MM.1S (cell line): ENCODE measurements around the gene CLCN4.

Experiments
- DNase-seq: peaks from one replicate; pipeline ENCODE4 v3.0.0-alpha.2; 2015
- H2AFZ ChIP-seq: fragments of 300-600 bp; sonication (generic); 2 replicates; pipeline ENCODE4 v1.6.0; 2016; ENCODE audit warnings: antibody characterized with exemption, low read length
- H3F3A ChIP-seq: fragments of 300-600 bp; sonication (generic); 2 replicates; pipeline ENCODE4 v1.6.1; 2016; ENCODE audit warnings: mild to moderate bottlenecking, antibody characterized with exemption, low read length, moderate library complexity, mixed read lengths; ENCODE audit not compliant: insufficient read depth
- H3K27ac ChIP-seq: fragments of 300-600 bp; sonication (generic); 2 replicates; pipeline ENCODE4 v1.5.1; 2016; ENCODE audit warnings: mild to moderate bottlenecking, low read length
- H3K27me3 ChIP-seq: fragments of 300-600 bp; sonication (generic); replicated peaks from 2 replicates; pipeline ENCODE4 v1.6.0; 2016; ENCODE audit warnings: low read length; ENCODE audit not compliant: insufficient read depth
- H3K36me3 ChIP-seq: fragments of 300-600 bp; sonication (generic); replicated peaks from 2 replicates; pipeline ENCODE4 v1.6.1; 2016; ENCODE audit warnings: mild to moderate bottlenecking, low read length, mixed read lengths; ENCODE audit not compliant: insufficient read depth
- H3K4me1 ChIP-seq: fragments of 300-600 bp; sonication (generic); 2 replicates; pipeline ENCODE4 v1.6.1; 2016; ENCODE audit warnings: low read length, mixed read lengths
- H3K4me2 ChIP-seq: fragments of 300-600 bp; sonication (generic); 2 replicates; pipeline ENCODE4 v1.6.0; 2016; ENCODE audit warnings: low read depth, low read length
- H3K4me3 ChIP-seq: fragments of 300-600 bp; sonication (generic); 2 replicates; pipeline ENCODE4 v1.5.1; 2016; ENCODE audit warnings: low read length, mixed read lengths
- H3K79me2 ChIP-seq: fragments of 300-600 bp; sonication (generic); 2 replicates; pipeline ENCODE4 v1.6.1; 2016; ENCODE audit warnings: mixed run types, low read length, mixed read lengths
- H3K9ac ChIP-seq: fragments of 300-600 bp; sonication (generic); 2 replicates; pipeline ENCODE4 v1.6.1; 2016; ENCODE audit warnings: low read length, mixed read lengths
- H3K9me2 ChIP-seq: fragments of 300-600 bp; sonication (generic); replicated peaks from 2 replicates; pipeline ENCODE4 v1.6.1; 2016; ENCODE audit warnings: mild to moderate bottlenecking, low read length, mixed read lengths; ENCODE audit not compliant: insufficient read depth
- H3K9me3 ChIP-seq: fragments of 300-600 bp; sonication (generic); replicated peaks from 2 replicates; pipeline ENCODE4 v1.6.1; 2016; ENCODE audit warnings: mild to moderate bottlenecking, low read length, mixed read lengths; ENCODE audit not compliant: insufficient read depth
- H4K20me1 ChIP-seq: fragments of 300-600 bp; sonication (generic); 2 replicates; pipeline ENCODE4 v1.6.1; 2016; ENCODE audit warnings: mild to moderate bottlenecking, low read length, moderate library complexity, mixed read lengths; ENCODE audit not compliant: insufficient read depth
- EZH2 ChIP-seq: fragments of 300-600 bp; sonication (generic); optimal IDR thresholded peaks from 2 replicates; pipeline ENCODE3; 2017; ENCODE audit warnings: low read depth, mild to moderate bottlenecking, antibody characterized with exemption, low read length, mixed read lengths
- EZH2phosphoT487 ChIP-seq: fragments of 300-600 bp; sonication (generic); IDR thresholded peaks from 2 replicates; pipeline ENCODE4 v1.6.1; 2018; ENCODE audit warnings: antibody characterized with exemption, low read length
- TF ChIP-seq, protein P1 (sequence below): fragments of 300-600 bp; sonication (generic); IDR thresholded peaks from 2 replicates; pipeline ENCODE4 v1.5.1; 2016; ENCODE audit warnings: antibody characterized with exemption, low read length, mixed read lengths

Gene CLCN4

DNA sequence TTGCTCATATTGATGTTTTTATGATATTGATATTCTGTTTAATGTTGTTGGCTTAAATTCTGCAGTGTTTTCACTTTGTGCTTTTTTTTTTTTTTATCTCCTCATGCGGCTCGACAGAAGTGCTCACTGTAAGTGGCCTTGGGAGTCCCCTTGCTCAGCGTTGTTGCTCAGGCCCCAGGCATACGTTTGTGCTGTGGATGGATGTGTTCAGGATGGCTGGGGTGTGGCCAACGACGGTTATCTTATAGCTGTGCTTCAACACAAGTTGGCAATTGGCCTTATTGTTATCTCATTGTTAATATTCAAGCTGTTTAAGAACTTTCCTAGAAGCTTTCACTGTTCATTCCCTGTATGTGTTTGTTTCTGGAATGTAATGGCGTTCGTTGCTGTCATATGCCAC is 36.4 kb upstream of the CLCN4 start:
- peak overlapping the region; percentile 99; the same call in 1 of the 2 replicates for H3K27ac ChIP-seq
- H3K4me1 ChIP-seq = peaks cover 48% of the 10 kb centered on the region
- H4K20me1 ChIP-seq = no peaks in the 10 kb centered on the region
- H3K4me2 ChIP-seq = no peak overlapping the region; the same call in 1 of the 2 replicates
- H3K9me3 ChIP-seq = no peaks in the 10 kb centered on the region
- no peak for TF ChIP-seq EZH2
- TF ChIP-seq, protein P1, sequence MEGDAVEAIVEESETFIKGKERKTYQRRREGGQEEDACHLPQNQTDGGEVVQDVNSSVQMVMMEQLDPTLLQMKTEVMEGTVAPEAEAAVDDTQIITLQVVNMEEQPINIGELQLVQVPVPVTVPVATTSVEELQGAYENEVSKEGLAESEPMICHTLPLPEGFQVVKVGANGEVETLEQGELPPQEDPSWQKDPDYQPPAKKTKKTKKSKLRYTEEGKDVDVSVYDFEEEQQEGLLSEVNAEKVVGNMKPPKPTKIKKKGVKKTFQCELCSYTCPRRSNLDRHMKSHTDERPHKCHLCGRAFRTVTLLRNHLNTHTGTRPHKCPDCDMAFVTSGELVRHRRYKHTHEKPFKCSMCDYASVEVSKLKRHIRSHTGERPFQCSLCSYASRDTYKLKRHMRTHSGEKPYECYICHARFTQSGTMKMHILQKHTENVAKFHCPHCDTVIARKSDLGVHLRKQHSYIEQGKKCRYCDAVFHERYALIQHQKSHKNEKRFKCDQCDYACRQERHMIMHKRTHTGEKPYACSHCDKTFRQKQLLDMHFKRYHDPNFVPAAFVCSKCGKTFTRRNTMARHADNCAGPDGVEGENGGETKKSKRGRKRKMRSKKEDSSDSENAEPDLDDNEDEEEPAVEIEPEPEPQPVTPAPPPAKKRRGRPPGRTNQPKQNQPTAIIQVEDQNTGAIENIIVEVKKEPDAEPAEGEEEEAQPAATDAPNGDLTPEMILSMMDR = no peak
- TF ChIP-seq EZH2phosphoT487 = no peak
- peaks cover 43% of the 10 kb centered on the region for H3K79me2 ChIP-seq
- H3K9ac ChIP-seq = no peak overlapping the region; the same call in 1 of the 2 replicates
- DNase-seq = no peak
- peaks cover 19% of the 10 kb centered on the region for H3F3A ChIP-seq
- 0 out of 2 replicates have a peak, but pooled peaks cover 4% of the 10 kb centered on the region for H3K36me3 ChIP-seq
- no peaks in the 10 kb centered on the region for H3K27me3 ChIP-seq
- H3K4me3 ChIP-seq = no peak overlapping the region
- H2AFZ ChIP-seq = no peak overlapping the region
- no peaks in the 10 kb centered on the region for H3K9me2 ChIP-seq

DNA sequence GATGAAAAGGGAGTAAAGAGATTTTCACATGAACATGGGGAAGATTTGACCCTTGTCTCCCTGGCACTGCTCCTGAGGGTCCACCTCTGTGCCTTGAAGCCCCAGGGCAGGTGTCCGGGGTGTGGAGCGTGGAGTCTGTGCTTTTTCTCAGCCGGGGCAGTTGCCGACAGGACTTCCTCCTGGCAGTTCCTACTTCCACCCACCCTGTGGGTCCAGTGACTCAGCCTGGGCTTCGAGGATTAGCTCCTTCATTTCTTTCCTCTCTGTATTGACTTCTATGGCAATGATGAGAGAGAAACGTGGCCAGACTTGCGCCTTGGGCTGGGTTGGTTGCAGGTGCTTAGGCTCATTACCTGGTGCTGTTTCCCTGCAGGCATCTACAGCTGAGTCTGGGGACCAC is 35.9 kb upstream of the CLCN4 start:
- Histone ChIP-seq H3K4me2 (peak overlapping the region; percentile 70; the same call in 1 of the 2 replicates), H3K4me3 (no peak overlapping the region), H3F3A (peaks cover 19% of the 10 kb centered on the region), H3K4me1 (peaks cover 48% of the 10 kb centered on the region), H3K27ac (peak overlapping the region; percentile 99), H3K36me3 (0 out of 2 replicates have a peak, but pooled peaks cover 4% of the 10 kb centered on the region), H3K27me3 (no peaks in the 10 kb centered on the region), H3K79me2 (peaks cover 40% of the 10 kb centered on the region), H3K9me3 (no peaks in the 10 kb centered on the region), H4K20me1 (no peaks in the 10 kb centered on the region), H2AFZ (no peak overlapping the region), H3K9me2 (no peaks in the 10 kb centered on the region), H3K9ac (peak overlapping the region; percentile 69)
- TF ChIP-seq, protein P1 = no peak
- DNase-seq = no peak

DNA sequence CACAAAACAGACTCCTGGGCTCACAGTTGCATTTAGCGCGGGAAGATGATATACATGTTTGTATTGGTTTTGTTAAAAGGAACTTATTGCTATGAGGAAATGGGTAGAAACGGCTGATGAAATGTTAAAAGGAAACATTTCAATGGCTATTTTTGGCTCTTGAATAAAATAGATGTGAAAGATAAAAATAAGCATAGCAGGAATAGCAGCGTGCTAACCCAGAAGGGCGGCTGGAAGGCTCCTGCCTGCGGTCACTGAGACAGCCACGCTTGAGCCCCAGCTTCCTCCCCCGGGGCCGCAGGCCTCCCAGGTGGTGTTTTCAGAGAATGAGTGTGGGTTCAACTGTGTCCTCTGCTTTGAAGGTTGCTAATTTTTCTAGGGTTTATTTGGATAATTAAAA is 35.0 kb upstream of the CLCN4 start:
- H3K36me3 ChIP-seq = no peaks in the 10 kb centered on the region
- H3K79me2 ChIP-seq = peaks cover 40% of the 10 kb centered on the region
- TF ChIP-seq, protein P1 = no peak
- no peak for TF ChIP-seq EZH2phosphoT487
- no peak for TF ChIP-seq EZH2
- no peaks in the 10 kb centered on the region for H3K9me2 ChIP-seq
- no peaks in the 10 kb centered on the region for H3K27me3 ChIP-seq
- peak; percentile 88 for DNase-seq
- H4K20me1 ChIP-seq = no peaks in the 10 kb centered on the region
- peaks cover 48% of the 10 kb centered on the region for H3K4me1 ChIP-seq
- peaks cover 19% of the 10 kb centered on the region for H3F3A ChIP-seq
- H3K4me2 ChIP-seq = peak overlapping the region; percentile 70
- no peaks in the 10 kb centered on the region for H3K9me3 ChIP-seq
- H3K9ac ChIP-seq = peak overlapping the region; percentile 69
- H2AFZ ChIP-seq = peak overlapping the region; percentile 31; the same call in 1 of the 2 replicates
- H3K27ac ChIP-seq = peak overlapping the region; percentile 99
- 0 out of 2 replicates have a peak overlapping the region, but pooled peaks have one; percentile 25 for H3K4me3 ChIP-seq
